SK-N-SH treated with all-trans-retinoic acid at 6 μM for 48 hours (cell line): Measurements from ENCODE around the gene MATR3.

ENCODE experiments used
- ARNTL ChIP-seq: fragments of 450-650 bp; formaldehyde crosslinking; IDR thresholded peaks from 2 replicates; pipeline ENCODE4 v1.5.0; 2020; ENCODE audit warnings: low read depth, mild to moderate bottlenecking, moderate library complexity, borderline replicate concordance
- BACH2 ChIP-seq: fragments of 250-450 bp; sonication (Bioruptor Pico); IDR thresholded peaks from 2 replicates; pipeline ENCODE4 v1.9.0; 2021; ENCODE audit warnings: mild to moderate bottlenecking, borderline replicate concordance
- PATZ1 ChIP-seq: fragments of 250-450 bp; sonication (Bioruptor Pico); IDR thresholded peaks from 2 replicates; pipeline ENCODE4 v1.8.0; 2020; ENCODE audit warnings: mild to moderate bottlenecking, moderate library complexity, borderline replicate concordance
- RARB ChIP-seq: fragments of 250-450 bp; sonication (Bioruptor Pico); IDR thresholded peaks from 2 replicates; pipeline ENCODE4 v1.8.0; 2021; ENCODE audit warnings: mild to moderate bottlenecking, moderate library complexity
- SNAI2 ChIP-seq: fragments of 250-450 bp; sonication (Bioruptor Pico); IDR thresholded peaks from 2 replicates; pipeline ENCODE4 v1.5.0; 2020; ENCODE audit warnings: mild to moderate bottlenecking, moderate library complexity
- TCF4 ChIP-seq: fragments of 250-450 bp; sonication (Bioruptor Pico); IDR thresholded peaks from 2 replicates; pipeline ENCODE4 v1.8.0; 2021; ENCODE audit warnings: mild to moderate bottlenecking, moderate library complexity, borderline replicate concordance
- TOX ChIP-seq: fragments of 250-450 bp; sonication (Bioruptor Pico); IDR thresholded peaks from 2 replicates; pipeline ENCODE4 v1.8.0; 2021; ENCODE audit warnings: mild to moderate bottlenecking, moderate library complexity, borderline replicate concordance
- ZFP30 ChIP-seq: fragments of 450-650 bp; formaldehyde crosslinking; IDR thresholded peaks from 2 replicates; pipeline ENCODE4 v1.5.0; 2022; ENCODE audit warnings: mild to moderate bottlenecking, moderate library complexity
- ZNF565 ChIP-seq: fragments of 450-650 bp; formaldehyde crosslinking; conservative IDR thresholded peaks from 2 replicates; pipeline ENCODE4 v1.5.0; 2020; ENCODE audit warnings: low read depth, mild to moderate bottlenecking, moderate library complexity
- ZNF8 ChIP-seq: fragments of 450-650 bp; formaldehyde crosslinking; IDR thresholded peaks from 2 replicates; pipeline ENCODE4 v1.5.0; 2020; ENCODE audit warnings: mild to moderate bottlenecking, moderate library complexity

- no peak for TF ChIP-seq PATZ1 (CRISPR knock-in tag)
- TF ChIP-seq ZNF565 (CRISPR knock-in tag) = no peak
- TF ChIP-seq ZNF8 (CRISPR knock-in tag) = no peak
- no peak for TF ChIP-seq TCF4 (CRISPR knock-in tag)
- TF ChIP-seq RARB (CRISPR knock-in tag) = no peak
- no peak for TF ChIP-seq ZFP30 (CRISPR knock-in tag)
- no peak for TF ChIP-seq TOX (CRISPR knock-in tag)
- no peak for TF ChIP-seq ARNTL (CRISPR knock-in tag)
- TF ChIP-seq BACH2 (CRISPR knock-in tag) = no peak
- no peak for TF ChIP-seq SNAI2 (CRISPR knock-in tag)
Measured at GRCh38 chr5:139368613-139369012, 75.1 kb downstream of the MATR3 start.
